ENCODE results near the gene ZFAND2A.

The ZFAND2A gene

GRCh38 chr7:1106063-1106792, 53.8 kb downstream of the ZFAND2A start:
- H3K27me3 ChIP-seq (ENCODE audit: control insufficient read depth, insufficient read depth, low read length, poor library complexity, severe bottlenecking) = no peaks in the 10 kb centered on the region

DNA sequence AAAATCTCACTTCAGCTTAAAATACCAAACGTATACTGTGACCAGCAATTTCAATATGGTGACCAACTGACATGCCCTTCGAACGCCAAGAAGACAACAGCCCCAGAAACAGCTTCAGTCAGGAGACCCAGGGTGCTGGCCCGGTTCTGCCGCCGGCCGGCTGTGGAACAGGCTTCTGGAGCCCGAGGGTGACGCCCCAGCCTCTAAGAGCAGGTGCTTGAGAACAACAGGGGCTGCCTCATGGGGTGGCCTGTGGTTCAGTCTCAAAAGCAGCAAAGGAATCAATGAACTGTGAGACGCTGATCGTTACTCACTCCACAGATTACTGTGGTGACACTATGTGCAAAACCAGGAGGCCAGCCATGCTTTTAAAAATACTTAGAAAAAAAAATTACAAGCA, 54.8 kb downstream of the ZFAND2A start:
- Histone ChIP-seq H3K9me3 (ENCODE audit: control insufficient read depth, low read length) (no peaks in the 10 kb centered on the region), H3K4me3 (ENCODE audit: insufficient read depth, low read depth, low read length) (no peak overlapping the region), H3K27me3 (ENCODE audit: control insufficient read depth, insufficient read depth, low read length, poor library complexity, severe bottlenecking) (no peaks in the 10 kb centered on the region), H3K4me1 (ENCODE audit: control insufficient read depth, insufficient read depth, low read length) (peaks cover 6% of the 10 kb centered on the region), H3K27ac (ENCODE audit: insufficient read depth, low read depth, low read length, poor library complexity, severe bottlenecking) (no peak overlapping the region), H3K36me3 (ENCODE audit: control insufficient read depth, insufficient read depth, low read length) (no peaks in the 10 kb centered on the region)
- 87 to 90% methylated on average over 11 of the region's 11 CpGs for WGBS, 2 experiments

More at GRCh38 chr7:1106063-1106792, 53.8 kb downstream of the ZFAND2A start:
- no peaks in the 10 kb centered on the region for H3K9me3 ChIP-seq (ENCODE audit: control insufficient read depth, low read length)
- H3K27ac ChIP-seq (ENCODE audit: insufficient read depth, low read depth, low read length, poor library complexity, severe bottlenecking) = no peak overlapping the region
- no peak overlapping the region for H3K4me3 ChIP-seq (ENCODE audit: insufficient read depth, low read depth, low read length)
- H3K4me1 ChIP-seq (ENCODE audit: control insufficient read depth, insufficient read depth, low read length) = peaks cover 2% of the 10 kb centered on the region
- H3K36me3 ChIP-seq (ENCODE audit: control insufficient read depth, insufficient read depth, low read length) = no peaks in the 10 kb centered on the region
- WGBS, 2 experiments = 94% methylated on average over 27 of the region's 27 CpGs

DNA sequence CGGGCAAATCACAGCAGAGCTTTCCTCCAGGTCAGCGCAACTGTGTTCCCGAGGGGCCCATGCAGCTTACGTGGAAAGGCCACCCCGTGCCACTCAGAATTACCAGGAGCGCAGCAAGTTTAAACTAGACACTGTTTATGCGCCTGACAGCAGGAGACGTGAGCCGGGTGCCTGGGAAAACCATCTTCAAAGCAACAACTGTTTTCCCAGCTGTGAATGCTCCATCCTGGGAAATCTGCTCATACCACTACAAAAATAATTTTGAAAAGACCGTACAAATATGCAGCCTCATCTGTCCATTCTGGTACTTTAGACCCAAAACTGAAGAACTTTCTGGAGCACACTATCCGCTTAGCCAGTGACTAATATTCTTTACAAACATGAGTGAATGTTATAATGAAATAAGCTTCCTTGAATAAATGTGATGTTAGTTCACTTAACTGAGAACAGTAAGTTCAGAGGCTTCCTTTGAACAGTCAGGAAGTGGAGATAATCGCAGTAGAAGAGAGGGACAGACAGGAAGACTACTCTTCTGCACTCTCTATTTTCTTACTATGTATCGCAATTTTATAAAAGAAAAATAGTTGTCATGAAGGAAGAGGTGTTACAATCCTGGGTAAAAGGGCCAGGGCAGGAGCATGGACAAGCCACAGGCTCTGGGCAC, 55.3 kb downstream of the ZFAND2A start:
- Histone ChIP-seq H3K4me1 (ENCODE audit: control insufficient read depth, insufficient read depth, low read length) (peaks cover 6% of the 10 kb centered on the region), H3K27ac (ENCODE audit: insufficient read depth, low read depth, low read length, poor library complexity, severe bottlenecking) (no peak overlapping the region), H3K27me3 (ENCODE audit: control insufficient read depth, insufficient read depth, low read length, poor library complexity, severe bottlenecking) (no peaks in the 10 kb centered on the region), H3K36me3 (ENCODE audit: control insufficient read depth, insufficient read depth, low read length) (no peaks in the 10 kb centered on the region), H3K9me3 (ENCODE audit: control insufficient read depth, low read length) (no peaks in the 10 kb centered on the region), H3K4me3 (ENCODE audit: insufficient read depth, low read depth, low read length) (no peak overlapping the region)
- WGBS, 2 experiments = 96 to 97% methylated on average over 12 to 13 of the region's 13 CpGs

GRCh38 chr7:1103789-1104515, 56.0 kb downstream of the ZFAND2A start:
- no peaks in the 10 kb centered on the region for H3K27me3 ChIP-seq (ENCODE audit: control insufficient read depth, insufficient read depth, low read length, poor library complexity, severe bottlenecking)
- no peak overlapping the region for H3K4me3 ChIP-seq (ENCODE audit: insufficient read depth, low read depth, low read length)
- no peaks in the 10 kb centered on the region for H3K9me3 ChIP-seq (ENCODE audit: control insufficient read depth, low read length)
- peaks cover 6% of the 10 kb centered on the region for H3K4me1 ChIP-seq (ENCODE audit: control insufficient read depth, insufficient read depth, low read length)
- no peaks in the 10 kb centered on the region for H3K36me3 ChIP-seq (ENCODE audit: control insufficient read depth, insufficient read depth, low read length)
- 94 to 95% methylated on average over 21 of the region's 21 CpGs for WGBS, 2 experiments
- no peak overlapping the region for H3K27ac ChIP-seq (ENCODE audit: insufficient read depth, low read depth, low read length, poor library complexity, severe bottlenecking)

DNA sequence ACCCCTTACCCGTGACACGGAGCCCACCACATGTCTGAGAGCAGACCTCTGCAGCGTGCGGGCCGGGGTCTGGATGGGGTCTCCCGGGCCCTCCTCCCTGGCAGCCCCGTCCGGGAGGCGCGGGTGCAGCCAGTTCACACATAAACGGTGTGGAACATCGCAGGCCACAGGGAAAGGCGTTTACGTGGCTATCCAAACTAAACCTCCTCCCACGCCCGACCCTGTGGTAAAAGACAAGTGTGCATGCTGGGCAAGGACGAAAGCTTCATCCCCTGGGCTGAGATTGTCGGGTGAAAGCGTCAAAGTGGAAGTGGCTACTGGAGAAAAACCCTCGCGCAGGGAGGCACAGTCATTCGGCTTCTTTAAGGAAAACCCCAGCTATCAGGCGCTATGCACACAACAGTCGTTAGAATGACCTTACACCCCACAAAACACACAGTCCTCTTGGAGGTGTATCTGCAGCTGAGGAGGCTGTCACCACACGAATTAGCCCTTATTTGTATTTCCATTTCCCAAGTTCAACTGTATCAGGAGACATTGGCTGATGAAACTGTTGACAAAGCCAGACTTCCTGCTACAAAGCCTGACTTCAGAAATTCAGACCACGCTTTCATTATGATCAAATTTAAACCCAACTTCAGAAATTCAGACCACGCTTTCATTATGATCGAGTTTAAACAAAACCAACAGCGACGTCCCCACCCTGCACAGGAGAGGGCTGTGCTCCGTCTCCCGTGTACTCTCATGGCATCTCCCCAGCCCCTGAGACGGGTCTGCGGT, 56.8 kb downstream of the ZFAND2A start:
- Histone ChIP-seq H3K4me1 (ENCODE audit: control insufficient read depth, insufficient read depth, low read length) (peaks cover 6% of the 10 kb centered on the region), H3K9me3 (ENCODE audit: control insufficient read depth, low read length) (no peaks in the 10 kb centered on the region), H3K27me3 (ENCODE audit: control insufficient read depth, insufficient read depth, low read length, poor library complexity, severe bottlenecking) (no peaks in the 10 kb centered on the region), H3K27ac (ENCODE audit: insufficient read depth, low read depth, low read length, poor library complexity, severe bottlenecking) (no peak overlapping the region), H3K36me3 (ENCODE audit: control insufficient read depth, insufficient read depth, low read length) (no peaks in the 10 kb centered on the region), H3K4me3 (ENCODE audit: insufficient read depth, low read depth, low read length) (no peak overlapping the region)
- 95 to 96% methylated on average over 34 of the region's 34 CpGs for WGBS, 2 experiments

Data from ectodermal cell (in vitro differentiated cells).